GF-D8 (cell line): Measurements from ENCODE around the gene ARMH1.
"Not testable (repeated sequence)": the region's sequence is repeated elsewhere in the genome, so short reads cannot be mapped to it uniquely, and the experiment has no call there.

Source experiments
- DNase-seq: peaks from one replicate; lab custom pipeline; 2025; lab: John Stamatoyannopoulos, UW

The ARMH1 gene

DNA sequence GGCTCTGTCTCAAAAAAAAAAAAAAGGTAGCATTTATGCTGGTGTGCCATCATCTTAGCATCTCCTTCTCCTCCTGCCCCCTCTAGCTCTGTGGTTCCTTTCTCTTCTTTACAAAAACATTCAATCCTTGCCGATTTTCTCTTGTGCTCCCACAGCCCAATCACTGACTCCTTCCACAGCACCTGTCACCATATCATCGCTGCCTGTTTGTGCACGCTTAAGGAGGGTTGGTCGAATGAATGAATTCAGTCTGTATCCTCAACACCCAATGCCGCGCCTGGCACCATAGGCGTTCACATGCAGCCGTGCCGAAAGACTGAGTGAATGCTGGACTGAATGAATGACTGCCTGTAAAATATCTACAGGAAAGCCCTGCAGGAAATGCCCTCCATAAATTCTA is 48.5 kb downstream of the ARMH1 start:
- DNase-seq, result no peak

DNA sequence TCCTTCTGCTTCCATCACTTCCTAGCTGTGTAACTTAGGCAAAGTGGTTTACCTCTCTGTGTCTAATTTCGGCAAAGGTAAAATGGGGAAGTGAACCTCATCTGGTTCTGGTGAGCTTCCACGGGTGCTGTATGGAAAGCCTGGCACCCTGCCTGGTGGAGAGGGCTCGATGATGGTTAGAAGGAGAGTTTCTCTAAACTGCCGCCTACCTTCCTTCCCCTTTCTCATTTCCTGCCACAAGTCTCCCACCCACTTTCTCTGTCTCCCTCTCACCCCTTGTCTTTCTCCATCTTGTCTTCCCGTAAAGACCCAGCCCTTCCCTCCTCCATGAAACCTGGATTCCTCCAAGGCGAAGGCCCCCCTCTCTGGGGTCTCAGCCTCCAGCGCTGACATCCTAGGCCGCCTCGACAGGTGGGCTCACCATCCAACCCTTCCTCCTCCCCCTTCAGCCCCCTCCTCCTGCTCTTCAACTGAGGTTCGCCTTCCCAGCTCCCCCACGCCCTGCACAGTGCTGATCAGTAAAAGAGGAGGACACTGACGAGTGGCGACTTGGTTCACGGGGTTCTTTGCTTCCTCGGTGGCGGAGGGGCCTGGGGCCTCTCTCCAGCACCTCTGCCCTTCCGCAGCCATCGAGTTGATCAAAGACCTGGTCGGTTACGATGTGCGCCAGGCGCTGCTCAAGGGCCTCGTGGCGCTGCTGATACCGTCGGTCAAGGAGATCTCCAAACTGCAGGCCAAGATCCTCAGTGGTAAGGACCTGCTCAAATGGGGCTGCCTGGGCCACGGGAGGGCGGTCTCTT is 49.2 kb downstream of the ARMH1 start:
- DNase-seq, result peak; percentile 99

DNA sequence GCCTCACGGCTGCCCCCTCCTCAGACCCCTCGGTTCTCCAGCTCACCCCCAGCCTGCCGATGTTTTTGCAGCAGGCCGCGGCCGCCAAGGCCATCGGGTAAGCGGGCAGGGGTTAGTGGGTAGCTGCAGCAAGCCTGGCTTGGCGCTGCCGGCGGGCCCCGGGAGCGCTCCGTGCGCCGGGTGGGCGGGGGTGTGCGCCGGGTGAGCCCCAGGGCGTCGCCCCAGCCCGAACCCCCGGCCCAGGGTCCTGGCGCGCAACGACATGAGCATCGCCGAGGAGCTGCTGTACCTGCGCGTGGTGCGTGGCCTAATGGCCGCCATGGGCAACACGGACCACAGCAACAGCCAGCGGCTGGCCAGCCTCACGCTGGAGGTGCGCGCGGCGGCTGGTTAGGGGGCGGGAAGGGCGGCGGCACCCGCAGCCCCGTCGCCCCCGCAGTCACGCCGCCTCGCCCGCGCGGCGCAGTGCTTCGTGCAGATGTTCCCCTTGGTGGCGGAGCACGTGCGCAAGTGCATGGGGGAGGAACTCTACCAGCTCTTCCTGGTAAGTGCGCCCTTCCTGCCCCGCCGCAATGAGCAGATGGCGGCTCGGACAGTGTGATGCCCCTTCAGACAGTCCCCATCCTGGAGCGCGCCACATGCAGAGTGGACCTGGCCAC is 49.9 kb downstream of the ARMH1 start:
- DNase-seq, result peak; percentile 54

DNA sequence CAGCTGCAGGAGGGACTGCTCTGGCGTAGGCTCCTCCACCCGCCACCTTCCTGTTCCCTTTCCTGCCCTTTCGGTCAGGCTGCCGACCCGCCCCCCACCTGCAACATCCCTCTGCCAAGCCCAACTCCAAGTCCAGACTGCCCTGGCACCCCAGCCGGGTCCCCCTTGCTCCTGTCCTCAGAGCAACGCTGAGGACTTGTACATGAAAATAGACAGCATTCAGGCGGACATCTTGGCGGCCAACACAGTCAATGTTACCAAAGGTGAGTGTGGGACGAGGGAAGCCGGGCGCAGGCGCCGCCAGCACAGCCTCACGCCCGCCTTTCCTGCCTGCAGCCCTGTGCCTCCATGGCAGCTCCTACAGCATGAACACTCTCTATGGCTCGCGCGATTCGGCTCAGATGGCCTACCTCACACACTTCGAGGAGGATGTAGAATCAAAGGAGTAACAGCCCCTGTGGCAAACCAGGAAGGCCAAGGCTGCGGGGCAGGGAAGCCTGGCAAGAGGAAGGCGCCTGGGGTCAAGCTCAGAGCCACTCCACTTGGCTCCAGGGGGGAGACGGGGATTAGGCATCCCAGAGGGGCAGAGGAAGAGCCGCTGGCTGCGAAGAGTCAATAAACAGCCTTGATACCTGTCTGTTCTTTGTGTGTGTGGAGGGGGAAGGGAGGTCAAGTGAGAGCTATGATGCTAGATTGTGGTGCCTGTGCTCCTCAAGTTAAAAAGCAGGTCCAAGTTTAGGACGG is 50.6 kb downstream of the ARMH1 start:
- DNase-seq, result no peak

DNA sequence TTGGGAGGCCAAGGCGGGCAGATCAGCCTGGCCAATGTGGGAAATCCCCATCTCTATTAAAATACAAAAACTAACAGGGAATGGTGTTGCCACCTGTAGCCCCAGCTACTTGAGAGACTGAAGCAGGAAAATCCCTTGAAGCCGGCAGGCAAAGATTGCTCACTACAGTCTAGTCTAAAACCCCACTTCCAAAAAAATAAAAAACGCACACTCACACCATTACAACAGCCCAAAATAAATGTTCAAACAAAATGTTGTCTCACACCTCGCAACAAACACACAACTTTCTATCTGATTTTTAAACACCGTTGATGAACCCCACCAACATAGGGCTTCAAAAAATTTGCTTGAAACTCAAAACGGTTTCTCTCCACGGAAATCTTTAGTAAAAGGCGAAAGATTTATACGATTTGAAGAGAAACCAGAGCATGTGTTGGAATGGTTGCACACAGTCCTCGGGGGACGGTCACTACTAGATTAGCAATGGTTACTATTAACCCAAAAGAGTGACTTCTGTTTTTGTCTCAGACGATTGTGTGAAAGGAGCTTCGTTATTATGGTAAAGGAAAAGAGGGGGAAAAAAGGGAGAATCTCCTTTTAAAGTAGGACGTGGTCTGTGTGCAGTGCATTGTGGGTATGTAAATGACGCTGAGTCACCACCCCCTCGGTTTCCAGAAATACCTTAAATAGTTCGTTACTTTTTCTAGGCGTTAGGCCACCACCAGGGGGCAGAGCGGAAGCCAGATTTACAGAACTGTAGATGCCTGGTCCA is 56.4 kb downstream of the ARMH1 start, which contains the start of gene RNU5D-1:
RNU5D-1 (minus strand) TSS at position 430 of the 772 bp plus-strand sequence.
- DNase-seq, result peak; percentile 91

DNA sequence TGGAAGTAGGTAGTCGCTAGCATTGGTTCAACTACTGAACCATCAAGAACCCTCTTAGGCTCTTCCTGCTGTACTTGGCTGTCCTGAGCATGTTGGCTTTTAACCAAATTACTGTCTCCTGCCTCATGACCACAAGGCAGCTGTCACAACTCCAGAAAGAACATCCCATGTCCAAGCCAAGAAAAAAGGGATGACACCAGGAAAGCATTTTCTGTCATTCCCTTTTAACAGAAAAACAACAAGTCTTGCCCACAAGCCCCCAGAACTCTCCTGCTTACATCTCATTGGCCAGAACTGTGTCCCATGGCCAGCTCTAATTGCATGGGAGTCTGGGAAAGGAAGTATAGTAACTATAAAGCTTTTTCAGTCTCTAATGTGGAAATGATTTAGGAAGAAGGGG is 58.9 kb downstream of the ARMH1 start:
- no peak for DNase-seq

DNA sequence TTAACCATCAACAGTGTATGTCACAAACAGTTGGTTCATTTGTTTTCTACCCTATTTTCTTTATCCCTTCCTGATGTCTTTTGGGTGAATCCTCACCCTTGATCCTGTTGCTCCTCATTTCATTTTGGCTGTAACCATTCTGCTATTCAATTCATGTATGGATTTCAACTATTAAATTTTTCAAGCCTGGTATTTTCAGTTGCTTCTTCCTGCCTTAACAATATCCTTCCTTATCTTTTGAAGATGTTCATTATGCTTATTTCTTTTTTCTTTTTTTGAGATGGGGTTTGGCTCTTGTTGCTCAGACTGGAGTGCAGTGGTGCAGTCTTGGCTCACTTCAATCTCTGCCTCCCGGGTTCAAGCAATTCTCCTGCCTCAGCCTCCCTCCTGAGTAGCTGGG is 59.3 kb downstream of the ARMH1 start:
- no peak for DNase-seq

DNA sequence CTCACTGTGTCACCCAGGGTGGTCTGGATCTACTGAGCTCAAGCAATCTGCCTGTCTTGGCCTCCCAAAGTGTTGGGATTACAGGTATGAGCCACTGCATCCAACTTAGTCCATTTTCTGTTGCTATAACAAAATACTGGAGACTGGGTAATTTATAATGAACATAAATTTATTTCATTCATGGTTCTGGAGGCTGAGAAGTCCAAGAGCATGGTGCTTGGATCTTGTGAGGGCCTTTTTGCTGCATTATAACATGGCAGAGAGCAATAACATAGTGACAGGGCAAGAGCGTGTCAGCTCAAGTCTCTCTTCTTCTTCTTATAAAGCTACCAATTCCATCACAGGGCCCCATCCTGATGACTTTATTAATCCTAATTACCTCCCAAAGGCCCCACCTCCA is 61.5 kb downstream of the ARMH1 start:
- DNase-seq, result no peak

DNA sequence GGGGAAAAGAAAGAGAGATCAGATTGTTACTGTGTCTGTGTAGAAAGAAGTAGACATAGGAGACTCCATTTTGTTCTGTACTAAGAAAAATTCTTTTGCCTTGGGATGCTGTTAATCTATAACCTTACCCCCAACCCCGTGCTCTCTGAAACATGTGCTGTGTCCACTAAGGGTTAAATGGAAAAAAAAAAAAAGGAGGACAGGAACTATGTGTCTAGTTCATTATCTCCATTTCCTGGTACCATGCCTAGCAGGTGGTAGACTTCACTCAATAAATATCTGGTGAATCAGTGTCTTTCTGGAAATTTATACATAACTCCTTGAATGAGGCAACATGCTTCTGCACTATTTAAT is 64.4 kb downstream of the ARMH1 start:
- not testable (repeated sequence) for DNase-seq

DNA sequence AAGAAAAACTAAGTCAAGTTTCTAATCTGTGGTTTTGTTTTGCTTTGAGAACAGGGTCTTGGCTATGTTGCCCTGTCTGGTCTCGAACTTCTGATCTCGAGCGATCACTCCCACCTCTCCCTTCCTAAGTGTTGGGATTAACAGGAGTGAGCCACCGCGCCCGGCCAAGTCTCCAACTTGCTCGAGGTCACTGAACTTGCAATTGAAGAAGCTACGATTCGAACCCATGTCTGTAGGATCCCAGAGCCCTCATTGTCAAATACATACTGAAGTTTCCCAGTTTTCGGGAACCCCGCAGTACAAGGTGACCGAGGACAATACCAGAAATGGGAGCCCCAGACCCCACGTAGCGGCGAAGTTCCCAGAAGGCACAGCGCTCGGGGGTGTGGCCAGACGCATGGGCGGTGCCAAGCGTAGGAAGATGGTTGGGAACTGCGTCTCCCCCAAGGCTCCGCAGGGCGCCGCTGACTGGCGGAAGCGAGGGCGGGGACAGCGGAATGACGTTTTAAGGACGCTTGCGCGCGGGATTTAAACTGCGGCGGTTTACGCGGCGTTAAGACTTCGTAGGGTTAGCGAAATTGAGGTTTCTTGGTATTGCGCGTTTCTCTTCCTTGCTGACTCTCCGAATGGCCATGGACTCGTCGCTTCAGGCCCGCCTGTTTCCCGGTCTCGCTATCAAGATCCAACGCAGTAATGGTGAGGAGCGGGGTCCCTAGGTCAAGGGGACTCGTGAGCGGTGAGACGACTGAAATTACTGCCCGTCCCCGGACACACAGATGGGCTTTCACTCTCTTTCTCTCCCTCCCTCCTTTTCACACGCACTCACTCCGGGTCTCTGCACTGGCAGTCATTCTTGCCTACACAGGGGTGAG is 65.0 kb downstream of the ARMH1 start, which contains the start of gene KIF2C:
KIF2C (plus strand) TSS at position 531 of the 872 bp plus-strand sequence; CDS start at position 627, 96 bp downstream.
- DNase-seq, result peak; percentile 94

DNA sequence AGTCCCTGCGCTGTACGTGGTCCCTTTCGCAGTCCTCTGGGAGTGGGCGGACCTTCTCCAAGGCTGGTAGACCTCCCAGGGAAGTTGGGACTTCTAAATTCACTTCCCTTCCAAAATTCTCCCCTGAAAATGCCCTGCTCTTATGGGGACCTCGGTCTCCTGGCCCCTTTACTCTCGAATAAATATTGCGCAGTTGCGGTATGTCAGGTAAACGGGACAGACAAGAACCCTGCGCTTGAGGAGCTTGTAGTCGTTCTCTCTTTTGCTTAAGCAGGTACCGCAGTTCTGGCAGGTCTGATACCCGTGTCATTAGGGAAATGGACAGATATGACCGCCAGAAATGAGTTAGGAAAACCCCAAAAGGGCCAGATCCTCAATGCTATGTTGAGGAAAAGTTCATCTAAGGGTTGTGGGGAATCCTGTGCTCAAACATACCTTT is 65.7 kb downstream of the ARMH1 start:
- DNase-seq, result no peak

DNA sequence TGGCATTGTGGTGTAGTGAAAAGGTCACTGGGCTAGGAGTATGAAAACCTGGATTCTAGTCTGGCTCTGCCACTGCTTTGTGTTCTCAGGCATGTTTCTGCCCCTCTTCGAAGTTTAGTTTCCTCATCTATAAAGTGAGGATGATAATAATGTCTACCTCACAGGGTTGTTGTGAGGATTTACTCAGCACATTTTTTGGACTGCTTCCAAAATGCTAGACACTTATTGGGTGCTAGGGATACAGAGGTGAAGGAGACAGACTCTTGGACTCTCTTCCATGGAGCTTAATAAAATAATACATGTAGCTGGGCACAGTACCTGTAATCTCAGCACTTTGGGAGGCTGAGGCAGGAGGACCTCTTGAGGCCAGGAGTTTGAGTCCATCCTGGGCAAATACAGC is 68.7 kb downstream of the ARMH1 start:
- no peak for DNase-seq

DNA sequence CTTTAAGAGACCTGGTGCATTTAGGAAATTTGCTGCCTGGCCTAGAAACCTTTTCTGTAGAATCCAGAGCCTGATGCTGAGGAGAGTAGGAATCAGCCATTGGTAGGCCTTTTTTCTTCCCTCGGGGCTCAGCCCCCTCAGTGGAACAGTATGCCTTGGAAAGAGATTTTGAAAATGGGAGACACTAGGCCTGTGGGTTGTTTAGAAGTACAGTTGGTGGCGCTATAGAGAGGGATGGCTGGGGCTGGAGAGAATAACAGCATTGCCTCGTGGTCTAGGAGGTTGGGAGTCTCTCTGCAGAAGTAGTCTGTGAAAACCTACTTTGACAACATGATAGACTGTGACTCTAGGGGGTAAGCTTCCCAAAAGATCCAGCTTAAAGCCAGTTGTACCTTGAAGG is 73.4 kb downstream of the ARMH1 start:
- no peak for DNase-seq

DNA sequence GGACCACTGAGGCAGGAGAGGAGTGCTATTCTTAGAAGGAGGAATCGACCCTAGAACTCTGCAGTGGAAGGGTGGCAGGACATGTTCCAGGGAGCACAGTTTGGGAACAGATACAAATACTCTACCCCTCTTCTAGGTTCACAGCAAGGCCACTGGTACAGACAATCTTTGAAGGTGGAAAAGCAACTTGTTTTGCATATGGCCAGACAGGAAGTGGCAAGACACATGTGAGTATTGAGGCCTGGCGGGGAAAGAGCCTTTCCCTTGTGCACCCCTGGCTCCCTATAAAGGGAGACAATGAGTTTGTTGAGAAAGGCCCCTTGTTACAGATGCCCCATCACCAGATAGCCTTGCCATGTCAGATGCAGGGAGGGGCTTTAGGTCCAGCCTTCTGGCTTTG is 82.9 kb downstream of the ARMH1 start:
- DNase-seq, result no peak

DNA sequence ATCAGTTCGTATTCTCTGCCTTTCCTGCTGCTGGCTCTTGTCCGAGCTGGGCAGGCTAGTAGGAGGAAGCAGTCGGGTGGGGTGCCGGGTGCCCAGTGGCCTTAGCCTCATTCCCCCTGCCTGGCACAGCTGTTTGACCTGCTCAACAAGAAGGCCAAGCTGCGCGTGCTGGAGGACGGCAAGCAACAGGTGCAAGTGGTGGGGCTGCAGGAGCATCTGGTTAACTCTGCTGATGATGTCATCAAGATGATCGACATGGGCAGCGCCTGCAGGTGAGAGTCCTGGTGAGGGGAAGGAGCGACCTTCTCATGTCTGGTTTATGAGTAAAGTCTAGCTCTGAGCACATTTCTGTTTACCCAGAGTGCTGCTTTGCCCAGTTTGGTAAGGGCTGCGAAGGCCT is 84.6 kb downstream of the ARMH1 start:
- no peak for DNase-seq

DNA sequence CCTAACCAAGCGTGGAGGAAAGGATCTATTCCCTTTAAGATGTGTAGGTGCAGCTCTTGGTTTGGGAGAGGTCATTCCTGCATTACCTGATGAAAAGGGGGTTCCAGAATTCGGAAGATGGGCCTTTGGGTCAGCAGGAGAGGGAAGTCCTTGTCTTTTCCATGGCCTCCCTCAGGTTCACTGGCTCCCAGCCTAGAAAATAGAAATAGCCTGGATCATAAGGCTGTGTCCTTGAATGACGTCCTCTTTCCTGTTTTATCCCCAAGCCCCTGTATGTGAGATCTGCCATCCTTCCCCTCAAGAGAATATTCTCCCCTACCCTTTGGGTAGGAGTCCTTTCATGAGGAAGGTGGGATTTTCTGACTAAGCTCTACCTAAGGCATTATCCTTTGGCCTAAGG is 86.4 kb downstream of the ARMH1 start:
- DNase-seq, result no peak

DNA sequence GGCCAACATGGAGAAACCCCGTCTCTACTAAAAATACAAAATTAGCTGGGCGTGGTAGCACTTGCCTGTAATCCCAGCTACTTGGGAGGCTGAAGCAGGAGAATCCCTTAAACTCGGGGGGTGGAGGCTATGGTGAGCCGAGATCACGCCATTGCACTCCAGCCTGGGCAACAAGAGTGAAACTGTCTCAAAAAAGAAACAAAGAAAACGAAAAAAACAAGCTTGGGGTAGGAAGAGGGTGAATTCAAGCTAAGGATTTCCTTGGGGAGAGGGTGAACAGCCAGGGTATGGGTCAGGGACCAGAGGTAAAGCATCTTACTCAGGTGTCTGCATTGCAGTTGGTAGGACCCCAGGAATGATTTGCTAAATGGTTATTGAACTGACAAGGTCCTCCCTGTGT is 91.9 kb downstream of the ARMH1 start:
- not testable (repeated sequence) for DNase-seq
